ENCODE data around the gene KIRREL1. TPM values are rescaled to one million over a fixed set of nuclear protein-coding genes. Genes with fewer than 3 reads are reported as not detected.

Gene KIRREL1
- total RNA-seq, 1 experiment from 2014 or later = 42.4 TPM

DNA sequence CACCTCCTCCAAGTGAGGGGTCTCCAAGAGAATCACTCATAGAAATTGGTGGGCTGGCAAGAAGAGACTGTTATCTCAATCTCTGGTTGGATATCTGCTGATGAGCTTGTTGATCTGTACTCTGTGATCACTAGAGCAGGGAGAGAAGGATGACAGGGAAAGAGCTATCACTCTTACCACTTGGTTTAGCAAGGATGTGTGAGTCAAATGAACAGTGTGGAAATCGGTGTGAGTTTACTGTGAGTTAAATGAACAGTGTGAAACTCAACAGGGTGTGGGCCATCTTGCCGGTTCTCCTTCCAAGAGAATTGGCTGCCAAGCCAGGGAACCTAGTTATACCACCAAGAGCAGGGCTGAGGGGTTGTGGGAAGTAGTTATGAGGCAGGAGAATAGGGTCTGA lies 154.0 kb downstream of the KIRREL1 start (continued):
- no peak for TF ChIP-seq ZNF219 (CRISPR knock-in tag; IDR thresholded peaks at IDR 0.05; ENCODE audit: borderline replicate concordance)
- TF ChIP-seq ZNF423 (CRISPR knock-in tag; IDR thresholded peaks at IDR 0.05) = no peak
- no peak for TF ChIP-seq ZNF671 (CRISPR knock-in tag; IDR thresholded peaks at IDR 0.05)
- TF ChIP-seq IRF2 (CRISPR knock-in tag; IDR thresholded peaks at IDR 0.05; ENCODE audit: borderline replicate concordance, low read depth) = no peak

DNA sequence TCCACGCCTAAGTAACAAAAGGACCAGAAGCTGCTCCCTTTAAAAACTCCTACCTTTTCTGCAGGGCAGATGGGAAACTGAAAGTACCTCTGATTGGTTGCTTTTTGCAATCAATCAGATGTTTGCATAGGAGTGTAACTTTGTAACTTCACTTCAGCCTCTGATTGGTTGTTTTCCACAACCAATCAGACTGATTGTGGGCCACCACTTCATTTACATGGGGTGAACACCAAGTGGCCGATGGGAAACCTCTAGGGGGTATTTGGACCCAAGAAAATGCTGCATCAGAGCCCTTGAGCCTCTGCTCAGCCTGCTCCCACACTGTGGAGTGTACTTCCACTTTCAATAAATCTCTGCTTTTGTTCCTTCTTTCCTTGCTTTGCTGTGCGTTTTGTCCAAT lies 154.4 kb downstream of the KIRREL1 start:
- H3K27me3 Mint-ChIP-seq (ENCODE audit: low read depth) = peaks cover 71% of the 10 kb centered on the region
- CTCF ChIA-PET = interaction anchor here (0.7 kb wide), 1 partner anchor 56 kb away, joined by 4 read pairs; no protein-coding TSS in a partner anchor

More for the DNA sequence above, 154.4 kb downstream of the KIRREL1 start:
- Mint-ChIP-seq H3K4me1 (peaks cover 8% of the 10 kb centered on the region; the same call in 1 of the 2 replicates), H3K27ac (no peak overlapping the region), H3K9me3 (peaks cover 17% of the 10 kb centered on the region), H3K36me3 (no peaks in the 10 kb centered on the region), H3K4me3 (no peak overlapping the region)
- TF ChIP-seq, protein P1, sequence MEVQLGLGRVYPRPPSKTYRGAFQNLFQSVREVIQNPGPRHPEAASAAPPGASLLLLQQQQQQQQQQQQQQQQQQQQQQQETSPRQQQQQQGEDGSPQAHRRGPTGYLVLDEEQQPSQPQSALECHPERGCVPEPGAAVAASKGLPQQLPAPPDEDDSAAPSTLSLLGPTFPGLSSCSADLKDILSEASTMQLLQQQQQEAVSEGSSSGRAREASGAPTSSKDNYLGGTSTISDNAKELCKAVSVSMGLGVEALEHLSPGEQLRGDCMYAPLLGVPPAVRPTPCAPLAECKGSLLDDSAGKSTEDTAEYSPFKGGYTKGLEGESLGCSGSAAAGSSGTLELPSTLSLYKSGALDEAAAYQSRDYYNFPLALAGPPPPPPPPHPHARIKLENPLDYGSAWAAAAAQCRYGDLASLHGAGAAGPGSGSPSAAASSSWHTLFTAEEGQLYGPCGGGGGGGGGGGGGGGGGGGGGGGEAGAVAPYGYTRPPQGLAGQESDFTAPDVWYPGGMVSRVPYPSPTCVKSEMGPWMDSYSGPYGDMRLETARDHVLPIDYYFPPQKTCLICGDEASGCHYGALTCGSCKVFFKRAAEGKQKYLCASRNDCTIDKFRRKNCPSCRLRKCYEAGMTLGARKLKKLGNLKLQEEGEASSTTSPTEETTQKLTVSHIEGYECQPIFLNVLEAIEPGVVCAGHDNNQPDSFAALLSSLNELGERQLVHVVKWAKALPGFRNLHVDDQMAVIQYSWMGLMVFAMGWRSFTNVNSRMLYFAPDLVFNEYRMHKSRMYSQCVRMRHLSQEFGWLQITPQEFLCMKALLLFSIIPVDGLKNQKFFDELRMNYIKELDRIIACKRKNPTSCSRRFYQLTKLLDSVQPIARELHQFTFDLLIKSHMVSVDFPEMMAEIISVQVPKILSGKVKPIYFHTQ (CRISPR knock-in tag; IDR thresholded peaks at IDR 0.05) = no peak
- TF ChIP-seq NR2C2 (CRISPR knock-in tag; IDR thresholded peaks at IDR 0.05) (no peak), RELA (CRISPR knock-in tag; IDR thresholded peaks at IDR 0.05; ENCODE audit: borderline replicate concordance) (no peak), NFATC4 (CRISPR knock-in tag; IDR thresholded peaks at IDR 0.05) (no peak), RORB (CRISPR knock-in tag; IDR thresholded peaks at IDR 0.05) (no peak)
- TF ChIP-seq, protein P2, sequence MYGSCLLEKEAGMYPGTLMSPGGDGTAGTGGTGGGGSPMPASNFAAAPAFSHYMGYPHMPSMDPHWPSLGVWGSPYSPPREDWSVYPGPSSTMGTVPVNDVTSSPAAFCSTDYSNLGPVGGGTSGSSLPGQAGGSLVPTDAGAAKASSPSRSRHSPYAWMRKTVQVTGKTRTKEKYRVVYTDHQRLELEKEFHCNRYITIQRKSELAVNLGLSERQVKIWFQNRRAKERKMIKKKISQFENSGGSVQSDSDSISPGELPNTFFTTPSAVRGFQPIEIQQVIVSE (CRISPR knock-in tag; IDR thresholded peaks at IDR 0.05; ENCODE audit: borderline replicate concordance) = no peak
- TF ChIP-seq, protein P3, sequence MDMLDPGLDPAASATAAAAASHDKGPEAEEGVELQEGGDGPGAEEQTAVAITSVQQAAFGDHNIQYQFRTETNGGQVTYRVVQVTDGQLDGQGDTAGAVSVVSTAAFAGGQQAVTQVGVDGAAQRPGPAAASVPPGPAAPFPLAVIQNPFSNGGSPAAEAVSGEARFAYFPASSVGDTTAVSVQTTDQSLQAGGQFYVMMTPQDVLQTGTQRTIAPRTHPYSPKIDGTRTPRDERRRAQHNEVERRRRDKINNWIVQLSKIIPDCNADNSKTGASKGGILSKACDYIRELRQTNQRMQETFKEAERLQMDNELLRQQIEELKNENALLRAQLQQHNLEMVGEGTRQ (CRISPR knock-in tag; IDR thresholded peaks at IDR 0.05) = no peak
- TF ChIP-seq, protein P4, sequence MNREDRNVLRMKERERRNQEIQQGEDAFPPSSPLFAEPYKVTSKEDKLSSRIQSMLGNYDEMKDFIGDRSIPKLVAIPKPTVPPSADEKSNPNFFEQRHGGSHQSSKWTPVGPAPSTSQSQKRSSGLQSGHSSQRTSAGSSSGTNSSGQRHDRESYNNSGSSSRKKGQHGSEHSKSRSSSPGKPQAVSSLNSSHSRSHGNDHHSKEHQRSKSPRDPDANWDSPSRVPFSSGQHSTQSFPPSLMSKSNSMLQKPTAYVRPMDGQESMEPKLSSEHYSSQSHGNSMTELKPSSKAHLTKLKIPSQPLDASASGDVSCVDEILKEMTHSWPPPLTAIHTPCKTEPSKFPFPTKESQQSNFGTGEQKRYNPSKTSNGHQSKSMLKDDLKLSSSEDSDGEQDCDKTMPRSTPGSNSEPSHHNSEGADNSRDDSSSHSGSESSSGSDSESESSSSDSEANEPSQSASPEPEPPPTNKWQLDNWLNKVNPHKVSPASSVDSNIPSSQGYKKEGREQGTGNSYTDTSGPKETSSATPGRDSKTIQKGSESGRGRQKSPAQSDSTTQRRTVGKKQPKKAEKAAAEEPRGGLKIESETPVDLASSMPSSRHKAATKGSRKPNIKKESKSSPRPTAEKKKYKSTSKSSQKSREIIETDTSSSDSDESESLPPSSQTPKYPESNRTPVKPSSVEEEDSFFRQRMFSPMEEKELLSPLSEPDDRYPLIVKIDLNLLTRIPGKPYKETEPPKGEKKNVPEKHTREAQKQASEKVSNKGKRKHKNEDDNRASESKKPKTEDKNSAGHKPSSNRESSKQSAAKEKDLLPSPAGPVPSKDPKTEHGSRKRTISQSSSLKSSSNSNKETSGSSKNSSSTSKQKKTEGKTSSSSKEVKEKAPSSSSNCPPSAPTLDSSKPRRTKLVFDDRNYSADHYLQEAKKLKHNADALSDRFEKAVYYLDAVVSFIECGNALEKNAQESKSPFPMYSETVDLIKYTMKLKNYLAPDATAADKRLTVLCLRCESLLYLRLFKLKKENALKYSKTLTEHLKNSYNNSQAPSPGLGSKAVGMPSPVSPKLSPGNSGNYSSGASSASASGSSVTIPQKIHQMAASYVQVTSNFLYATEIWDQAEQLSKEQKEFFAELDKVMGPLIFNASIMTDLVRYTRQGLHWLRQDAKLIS (CRISPR knock-in tag; IDR thresholded peaks at IDR 0.05; ENCODE audit: borderline replicate concordance) = no peak
- TF ChIP-seq, protein P5, sequence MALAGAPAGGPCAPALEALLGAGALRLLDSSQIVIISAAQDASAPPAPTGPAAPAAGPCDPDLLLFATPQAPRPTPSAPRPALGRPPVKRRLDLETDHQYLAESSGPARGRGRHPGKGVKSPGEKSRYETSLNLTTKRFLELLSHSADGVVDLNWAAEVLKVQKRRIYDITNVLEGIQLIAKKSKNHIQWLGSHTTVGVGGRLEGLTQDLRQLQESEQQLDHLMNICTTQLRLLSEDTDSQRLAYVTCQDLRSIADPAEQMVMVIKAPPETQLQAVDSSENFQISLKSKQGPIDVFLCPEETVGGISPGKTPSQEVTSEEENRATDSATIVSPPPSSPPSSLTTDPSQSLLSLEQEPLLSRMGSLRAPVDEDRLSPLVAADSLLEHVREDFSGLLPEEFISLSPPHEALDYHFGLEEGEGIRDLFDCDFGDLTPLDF (CRISPR knock-in tag; IDR thresholded peaks at IDR 0.05) = no peak
- TF ChIP-seq, protein P6, sequence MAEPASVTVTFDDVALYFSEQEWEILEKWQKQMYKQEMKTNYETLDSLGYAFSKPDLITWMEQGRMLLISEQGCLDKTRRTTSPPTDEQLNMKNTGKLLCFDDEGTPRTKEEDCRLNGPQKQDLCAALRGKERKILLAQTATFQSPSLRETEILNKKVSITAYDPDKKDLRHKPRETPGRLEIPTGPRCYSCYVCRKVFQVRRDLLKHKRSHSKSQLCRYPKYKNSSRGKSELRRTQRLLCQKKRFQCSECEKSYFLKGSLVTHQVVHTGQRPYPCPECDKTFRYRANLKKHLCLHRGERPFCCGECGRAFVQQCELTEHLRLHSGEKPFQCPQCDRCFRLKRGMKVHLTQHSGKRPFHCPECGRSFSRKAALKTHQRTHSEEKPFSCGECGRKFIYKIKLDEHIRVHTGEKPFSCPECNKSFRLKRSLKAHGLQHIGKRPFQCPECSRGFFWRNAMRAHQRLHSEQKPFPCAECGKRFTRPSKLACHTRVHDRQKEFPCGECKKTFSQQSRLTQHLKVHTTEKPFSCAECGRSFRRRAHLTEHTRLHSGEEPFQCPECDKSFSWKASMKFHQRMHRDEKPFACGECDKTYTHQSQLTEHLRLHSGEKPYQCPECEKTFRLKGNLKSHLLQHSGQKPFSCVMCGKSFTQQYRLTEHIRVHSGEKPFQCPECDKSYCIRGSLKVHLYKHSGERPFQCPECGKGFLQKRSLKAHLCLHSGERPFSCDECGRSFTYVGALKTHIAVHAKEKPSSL (CRISPR knock-in tag; conservative IDR thresholded peaks at IDR 0.05) = no peak
- TF ChIP-seq, protein P7, sequence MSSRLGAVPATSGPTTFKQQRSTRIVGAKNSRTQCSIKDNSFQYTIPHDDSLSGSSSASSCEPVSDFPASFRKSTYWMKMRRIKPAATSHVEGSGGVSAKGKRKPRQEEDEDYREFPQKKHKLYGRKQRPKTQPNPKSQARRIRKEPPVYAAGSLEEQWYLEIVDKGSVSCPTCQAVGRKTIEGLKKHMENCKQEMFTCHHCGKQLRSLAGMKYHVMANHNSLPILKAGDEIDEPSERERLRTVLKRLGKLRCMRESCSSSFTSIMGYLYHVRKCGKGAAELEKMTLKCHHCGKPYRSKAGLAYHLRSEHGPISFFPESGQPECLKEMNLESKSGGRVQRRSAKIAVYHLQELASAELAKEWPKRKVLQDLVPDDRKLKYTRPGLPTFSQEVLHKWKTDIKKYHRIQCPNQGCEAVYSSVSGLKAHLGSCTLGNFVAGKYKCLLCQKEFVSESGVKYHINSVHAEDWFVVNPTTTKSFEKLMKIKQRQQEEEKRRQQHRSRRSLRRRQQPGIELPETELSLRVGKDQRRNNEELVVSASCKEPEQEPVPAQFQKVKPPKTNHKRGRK (CRISPR knock-in tag; IDR thresholded peaks at IDR 0.05; ENCODE audit: borderline replicate concordance) = no peak
- TF ChIP-seq, protein P8, sequence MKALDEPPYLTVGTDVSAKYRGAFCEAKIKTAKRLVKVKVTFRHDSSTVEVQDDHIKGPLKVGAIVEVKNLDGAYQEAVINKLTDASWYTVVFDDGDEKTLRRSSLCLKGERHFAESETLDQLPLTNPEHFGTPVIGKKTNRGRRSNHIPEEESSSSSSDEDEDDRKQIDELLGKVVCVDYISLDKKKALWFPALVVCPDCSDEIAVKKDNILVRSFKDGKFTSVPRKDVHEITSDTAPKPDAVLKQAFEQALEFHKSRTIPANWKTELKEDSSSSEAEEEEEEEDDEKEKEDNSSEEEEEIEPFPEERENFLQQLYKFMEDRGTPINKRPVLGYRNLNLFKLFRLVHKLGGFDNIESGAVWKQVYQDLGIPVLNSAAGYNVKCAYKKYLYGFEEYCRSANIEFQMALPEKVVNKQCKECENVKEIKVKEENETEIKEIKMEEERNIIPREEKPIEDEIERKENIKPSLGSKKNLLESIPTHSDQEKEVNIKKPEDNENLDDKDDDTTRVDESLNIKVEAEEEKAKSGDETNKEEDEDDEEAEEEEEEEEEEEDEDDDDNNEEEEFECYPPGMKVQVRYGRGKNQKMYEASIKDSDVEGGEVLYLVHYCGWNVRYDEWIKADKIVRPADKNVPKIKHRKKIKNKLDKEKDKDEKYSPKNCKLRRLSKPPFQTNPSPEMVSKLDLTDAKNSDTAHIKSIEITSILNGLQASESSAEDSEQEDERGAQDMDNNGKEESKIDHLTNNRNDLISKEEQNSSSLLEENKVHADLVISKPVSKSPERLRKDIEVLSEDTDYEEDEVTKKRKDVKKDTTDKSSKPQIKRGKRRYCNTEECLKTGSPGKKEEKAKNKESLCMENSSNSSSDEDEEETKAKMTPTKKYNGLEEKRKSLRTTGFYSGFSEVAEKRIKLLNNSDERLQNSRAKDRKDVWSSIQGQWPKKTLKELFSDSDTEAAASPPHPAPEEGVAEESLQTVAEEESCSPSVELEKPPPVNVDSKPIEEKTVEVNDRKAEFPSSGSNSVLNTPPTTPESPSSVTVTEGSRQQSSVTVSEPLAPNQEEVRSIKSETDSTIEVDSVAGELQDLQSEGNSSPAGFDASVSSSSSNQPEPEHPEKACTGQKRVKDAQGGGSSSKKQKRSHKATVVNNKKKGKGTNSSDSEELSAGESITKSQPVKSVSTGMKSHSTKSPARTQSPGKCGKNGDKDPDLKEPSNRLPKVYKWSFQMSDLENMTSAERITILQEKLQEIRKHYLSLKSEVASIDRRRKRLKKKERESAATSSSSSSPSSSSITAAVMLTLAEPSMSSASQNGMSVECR (CRISPR knock-in tag; IDR thresholded peaks at IDR 0.05; ENCODE audit: borderline replicate concordance) = no peak
- POLR2A ChIA-PET = no interaction called here
- no peak for DNase-seq (ENCODE audit: low spot score)
- ATAC-seq = no peak

Measured in WTC11 (cell line).